Mesenchymal stem cell (in vitro differentiated cells and primary cell): Measurements from ENCODE around the gene FBXL13.

Experiments
- DNase-seq: peaks from one replicate; pipeline ENCODE4 v3.0.0-alpha.2; 2013
- H2AFZ ChIP-seq: one replicate; pipeline ENCODE4 v1.6.1; 2013; ENCODE audit warnings: low read depth, mild to moderate bottlenecking, control low read depth, inconsistent platforms, low read length, moderate library complexity
- H2AK5ac ChIP-seq: 2 replicates; pipeline ENCODE4 v1.6.1; 2013; ENCODE audit warnings: low read length, moderate library complexity, mild to moderate bottlenecking, inconsistent platforms; ENCODE audit not compliant: severe bottlenecking
- H2BK120ac ChIP-seq: one replicate; pipeline ENCODE4 v1.6.1; 2013; ENCODE audit warnings: low read depth, mild to moderate bottlenecking, inconsistent platforms, low read length, moderate library complexity
- H2BK12ac ChIP-seq, 2 experiments: one replicate each; pipeline ENCODE4 v1.6.1; 2013; ENCODE audit warnings: inconsistent platforms in 2 of 2, low read length in 2 of 2, mild to moderate bottlenecking in 2 of 2, moderate library complexity in 2 of 2, control low read depth in 1 of 2
- H2BK15ac ChIP-seq: one replicate; pipeline ENCODE4 v1.6.1; 2013; ENCODE audit warnings: mild to moderate bottlenecking, low read depth, inconsistent platforms; ENCODE audit not compliant: poor library complexity, severe bottlenecking
- H2BK5ac ChIP-seq: 2 replicates; pipeline ENCODE4 v1.6.1; 2013; ENCODE audit warnings: low read depth, mild to moderate bottlenecking, low read length, control low read depth, inconsistent platforms; ENCODE audit not compliant: poor library complexity, severe bottlenecking
- H3K14ac ChIP-seq, 2 experiments: one replicate each; pipeline ENCODE4 v1.6.1; 2013; ENCODE audit warnings: inconsistent platforms in 2 of 2, low read length in 2 of 2, control low read depth in 1 of 2, mild to moderate bottlenecking in 1 of 2, moderate library complexity in 1 of 2
- H3K18ac ChIP-seq, 2 experiments: one replicate each; pipeline ENCODE4 v1.6.1; 2013; ENCODE audit warnings: inconsistent platforms in 2 of 2, low read length in 2 of 2, control low read depth in 1 of 2, low read depth in 1 of 2, mild to moderate bottlenecking in 1 of 2
- H3K23ac ChIP-seq, 2 experiments: one replicate each; pipeline ENCODE4 v1.6.1; 2013; ENCODE audit warnings: inconsistent platforms in 2 of 2, low read length in 2 of 2, mild to moderate bottlenecking in 2 of 2, moderate library complexity in 2 of 2, control low read depth in 1 of 2
- H3K27ac ChIP-seq: 2 replicates; pipeline ENCODE4 v1.5.1; 2013; ENCODE audit warnings: mild to moderate bottlenecking, moderate library complexity, low read length, control low read depth, inconsistent platforms; ENCODE audit not compliant: poor library complexity, severe bottlenecking
- H3K27me3 ChIP-seq, 2 experiments: 2 replicates each; pipeline versions ENCODE4 v1.6.1 to v1.7.0; 2013; ENCODE audit warnings: low read length in 2 of 2, mild to moderate bottlenecking in 2 of 2, moderate library complexity in 2 of 2, control low read depth in 1 of 2, inconsistent platforms in 1 of 2; ENCODE audit not compliant: control insufficient read depth in 1 of 2, insufficient read depth in 1 of 2
- H3K36me3 ChIP-seq, 2 experiments: 2 replicates each; pipeline versions ENCODE4 v1.6.1 to v1.7.0; 2013; ENCODE audit warnings: low read length in 2 of 2, control low read depth in 1 of 2, inconsistent platforms in 1 of 2, low read depth in 1 of 2, mild to moderate bottlenecking in 1 of 2; ENCODE audit not compliant: insufficient read depth in 2 of 2, control insufficient read depth in 1 of 2
- H3K4ac ChIP-seq, 2 experiments: one replicate each; pipeline ENCODE4 v1.6.1; 2013; ENCODE audit warnings: inconsistent platforms in 2 of 2, low read length in 2 of 2, mild to moderate bottlenecking in 2 of 2, moderate library complexity in 2 of 2, control low read depth in 1 of 2, low read depth in 1 of 2
- H3K4me1 ChIP-seq: 2 replicates; pipeline ENCODE4 v1.6.1; 2013; ENCODE audit warnings: low read depth, low read length, control low read depth; ENCODE audit not compliant: control insufficient read depth, insufficient read depth
- H3K4me2 ChIP-seq: 2 replicates; pipeline ENCODE4 v1.6.1; 2013; ENCODE audit warnings: low read length, mild to moderate bottlenecking, inconsistent platforms; ENCODE audit not compliant: poor library complexity, severe bottlenecking
- H3K4me3 ChIP-seq, 2 experiments: 2 replicates each; pipeline versions ENCODE4 v1.5.1 to v1.7.0; 2013; ENCODE audit warnings: low read length in 2 of 2, mild to moderate bottlenecking in 2 of 2, control low read depth in 1 of 2, low read depth in 1 of 2; ENCODE audit not compliant: insufficient read depth in 1 of 2
- H3K79me1 ChIP-seq: replicated peaks from 2 replicates; pipeline ENCODE4 v1.6.1; 2013; ENCODE audit warnings: mild to moderate bottlenecking, control low read depth, low read length, inconsistent platforms; ENCODE audit not compliant: poor library complexity, severe bottlenecking
- H3K9ac ChIP-seq: 2 replicates; pipeline ENCODE4 v1.7.0; 2013; ENCODE audit warnings: mild to moderate bottlenecking, low read length, moderate library complexity
- H3K9me3 ChIP-seq: 2 replicates; pipeline ENCODE4 v1.7.0; 2013; ENCODE audit warnings: mild to moderate bottlenecking, low read length; ENCODE audit not compliant: control insufficient read depth
- H4K8ac ChIP-seq: one replicate; pipeline ENCODE4 v1.6.1; 2013; ENCODE audit warnings: inconsistent platforms, mild to moderate bottlenecking, low read length, moderate library complexity
- H4K91ac ChIP-seq: one replicate; pipeline ENCODE4 v1.6.1; 2013; ENCODE audit warnings: mild to moderate bottlenecking, low read length, inconsistent platforms
- WGBS: methylation state at CpG from one replicate; pipeline ENCODE4 v1.1.7; 2013; ENCODE audit warnings: mixed read lengths; 5-methylcytosine and 5-hydroxymethylcytosine counted together

Gene FBXL13

DNA sequence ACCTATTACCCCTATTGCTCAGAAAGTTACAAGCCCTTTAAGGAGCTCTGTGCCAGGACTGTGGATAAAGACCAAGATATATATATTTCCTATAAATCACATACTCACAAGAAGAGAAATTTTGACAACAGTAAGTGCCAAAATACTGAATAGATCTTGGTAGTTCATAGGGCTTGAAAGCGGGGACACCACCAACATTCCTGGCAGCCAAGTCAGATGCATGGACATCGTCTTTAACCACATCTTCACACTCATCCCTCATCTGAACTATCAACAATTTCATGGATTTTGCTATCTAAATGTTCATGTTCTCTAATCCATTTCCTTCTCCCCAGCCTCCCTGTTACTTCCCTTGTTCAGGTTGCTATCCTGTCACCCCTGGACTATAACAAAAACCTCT is 229.2 kb downstream of the FBXL13 start:
- H3K79me1 ChIP-seq = no peaks in the 10 kb centered on the region
- no peak overlapping the region for H4K91ac ChIP-seq
- H3K9ac ChIP-seq = no peak overlapping the region
- no peaks in the 10 kb centered on the region for H3K36me3 ChIP-seq
- H2BK120ac ChIP-seq = no peak overlapping the region
- H3K27ac ChIP-seq = no peak overlapping the region
- no peak overlapping the region for H3K14ac ChIP-seq
- H2AK5ac ChIP-seq = no peak overlapping the region
- H3K23ac ChIP-seq = no peak overlapping the region
- H3K18ac ChIP-seq = no peak overlapping the region
- DNase-seq = peak; percentile 47
- no peak overlapping the region for H3K4me2 ChIP-seq
- no peaks in the 10 kb centered on the region for H3K9me3 ChIP-seq
- H2BK5ac ChIP-seq = no peak overlapping the region
- no peak overlapping the region for H2BK12ac ChIP-seq
- no peak overlapping the region for H2AFZ ChIP-seq
- 38% methylated on average over 2 of the region's 2 CpGs for WGBS
- no peak overlapping the region for H3K4ac ChIP-seq
- H3K4me3 ChIP-seq = no peak overlapping the region
- no peaks in the 10 kb centered on the region for H3K4me1 ChIP-seq
- no peak overlapping the region for H4K8ac ChIP-seq
- H2BK15ac ChIP-seq = no peak overlapping the region
- no peaks in the 10 kb centered on the region for H3K27me3 ChIP-seq

GRCh38 chr7:102843850-102844249 is 230.7 kb downstream of the FBXL13 start:
- WGBS = 98% methylated on average over 3 of the region's 3 CpGs
- no peaks in the 10 kb centered on the region for H3K36me3 ChIP-seq
- H3K79me1 ChIP-seq = no peaks in the 10 kb centered on the region
- no peaks in the 10 kb centered on the region for H3K27me3 ChIP-seq
- H2BK120ac ChIP-seq = no peak overlapping the region
- no peak overlapping the region for H3K18ac ChIP-seq
- no peak overlapping the region for H3K14ac ChIP-seq
- no peak overlapping the region for H3K4me2 ChIP-seq
- DNase-seq = no peak
- no peak overlapping the region for H2BK5ac ChIP-seq
- no peak overlapping the region for H3K4me3 ChIP-seq
- no peak overlapping the region for H4K91ac ChIP-seq
- H2BK12ac ChIP-seq = no peak overlapping the region
- H3K9ac ChIP-seq = no peak overlapping the region
- H2AK5ac ChIP-seq = no peak overlapping the region
- H3K9me3 ChIP-seq = no peaks in the 10 kb centered on the region
- H2BK15ac ChIP-seq = no peak overlapping the region
- no peak overlapping the region for H4K8ac ChIP-seq
- H3K4ac ChIP-seq = no peak overlapping the region
- no peak overlapping the region for H3K23ac ChIP-seq
- H3K4me1 ChIP-seq = no peaks in the 10 kb centered on the region
- no peak overlapping the region for H2AFZ ChIP-seq
- H3K27ac ChIP-seq = no peak overlapping the region

DNA sequence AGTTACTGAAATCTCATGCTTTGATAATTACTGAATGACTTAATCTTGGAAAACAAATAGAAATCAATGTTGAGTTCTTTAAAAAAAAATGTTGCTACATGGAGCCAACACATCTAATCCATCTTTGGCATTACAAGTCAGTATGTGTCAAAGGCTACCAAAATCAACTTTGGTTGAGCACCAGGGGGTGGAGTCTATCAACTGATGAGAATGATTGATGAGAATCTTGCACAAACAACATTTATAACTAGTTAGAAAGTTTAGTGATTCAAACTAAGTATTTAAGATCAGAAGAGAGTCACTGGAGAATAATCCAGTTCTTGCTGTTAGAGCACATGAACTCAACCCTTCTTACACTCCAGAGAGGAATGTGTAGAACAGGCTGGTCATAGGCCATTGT is 232.3 kb downstream of the FBXL13 start:
- Histone ChIP-seq H3K4me3 (no peak overlapping the region), H3K14ac (no peak overlapping the region), H2AFZ (no peak overlapping the region), H3K23ac (no peak overlapping the region), H3K4me1 (peaks cover 4% of the 10 kb centered on the region), H3K9ac (no peak overlapping the region), H3K79me1 (no peaks in the 10 kb centered on the region), H2BK5ac (no peak overlapping the region), H4K8ac (no peak overlapping the region), H3K9me3 (no peaks in the 10 kb centered on the region), H3K18ac (no peak overlapping the region), H2BK120ac (no peak overlapping the region), H2AK5ac (no peak overlapping the region), H3K36me3 (no peaks in the 10 kb centered on the region), H3K27ac (no peak overlapping the region), H2BK12ac (no peak overlapping the region), H3K4me2 (no peak overlapping the region), H3K27me3 (no peaks in the 10 kb centered on the region), H4K91ac (no peak overlapping the region), H2BK15ac (no peak overlapping the region), H3K4ac (no peak overlapping the region)
- DNase-seq = no peak

- 88% methylated on average over 1 of the region's 2 CpGs for WGBS
- Histone ChIP-seq H3K79me1 (no peaks in the 10 kb centered on the region), H3K18ac (no peak overlapping the region), H3K4me1 (peaks cover 7% of the 10 kb centered on the region), H3K9ac (no peak overlapping the region), H2AK5ac (no peak overlapping the region), H2BK12ac (no peak overlapping the region), H3K4me3 (no peak overlapping the region), H3K4me2 (no peak overlapping the region), H2BK120ac (no peak overlapping the region), H3K27me3 (no peaks in the 10 kb centered on the region), H4K8ac (no peak overlapping the region), H2AFZ (no peak overlapping the region), H2BK15ac (no peak overlapping the region), H3K9me3 (no peaks in the 10 kb centered on the region), H3K14ac (no peak overlapping the region), H4K91ac (no peak overlapping the region), H3K23ac (no peak overlapping the region), H3K27ac (no peak overlapping the region), H3K4ac (no peak overlapping the region), H3K36me3 (no peaks in the 10 kb centered on the region), H2BK5ac (no peak overlapping the region)
- no peak for DNase-seq
Measured at GRCh38 chr7:102841290-102841689, 233.3 kb downstream of the FBXL13 start.
